ENCODE data around the gene OR5AL1.
"Not testable (repeated sequence)": the region's sequence is repeated elsewhere in the genome, so short reads cannot be mapped to it uniquely, and the experiment has no call there.

The OR5AL1 gene

GRCh38 chr11:56412396-56412795 is at the start of gene OR5AL1:
Gene OR5AL1 (plus strand): TSS chr11:56412696.
- DNase-seq: no peak

DNA sequence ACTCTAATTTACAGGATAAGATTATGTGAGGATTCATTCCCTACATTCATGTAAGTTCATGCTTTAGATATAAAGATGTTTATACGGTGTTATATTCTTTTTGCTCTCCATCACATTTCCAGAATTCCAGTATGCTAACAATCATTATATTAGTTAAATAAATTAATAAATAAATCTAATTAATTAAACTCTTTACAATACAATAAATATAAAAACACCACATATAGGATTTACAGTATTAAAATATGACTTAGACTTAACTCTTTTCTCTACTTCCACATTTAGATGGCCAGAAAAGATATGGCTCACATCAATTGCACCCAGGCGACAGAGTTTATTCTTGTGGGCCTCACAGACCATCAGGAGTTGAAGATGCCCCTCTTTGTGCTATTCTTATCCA is 37.2 kb upstream of the OR5AL1 start, which contains the start of gene OR8U1:
TSS of gene OR8U1 (plus strand) at position 301 of the 400 bp plus-strand sequence. CDS start at position 301, 0 bp downstream.
- DNase-seq: no peak

DNA sequence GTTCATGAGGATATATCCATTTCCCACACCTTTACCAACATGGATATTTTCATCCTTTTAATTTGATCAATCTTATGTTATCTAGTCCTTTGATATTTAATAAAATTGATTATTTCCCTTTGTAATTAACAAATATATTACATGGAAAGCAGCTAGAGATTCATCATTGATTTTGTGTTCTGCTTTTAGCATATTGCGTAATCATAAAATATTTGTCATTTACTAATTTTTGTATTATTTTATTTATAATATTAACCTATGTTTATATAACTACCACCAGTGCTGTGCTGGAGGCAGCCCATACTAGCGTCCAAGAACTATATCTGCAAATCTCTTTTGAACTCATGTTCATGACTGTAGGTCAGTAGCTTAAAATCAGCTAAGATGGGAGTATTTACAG is 32.4 kb upstream of the OR5AL1 start:
- no peak for DNase-seq

DNA sequence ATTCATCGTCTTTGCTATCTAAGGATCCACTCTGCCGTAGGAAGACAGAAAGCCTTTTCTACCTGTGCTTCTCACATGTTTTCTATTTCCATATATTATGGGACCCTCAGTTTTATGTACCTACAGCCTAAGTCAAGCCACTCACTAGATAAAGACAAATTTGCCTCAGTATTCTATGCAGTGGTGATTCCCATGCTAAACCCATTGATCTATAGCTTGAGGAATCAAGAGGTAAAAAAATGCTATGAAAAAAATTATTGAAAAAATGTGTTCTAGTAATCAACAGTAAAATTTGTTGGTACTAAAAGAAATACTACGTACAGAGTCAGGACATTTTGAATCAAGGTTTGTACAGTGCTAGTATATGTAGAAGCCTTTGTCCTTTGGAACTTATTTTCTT is 18.1 kb upstream of the OR5AL1 start:
- DNase-seq: no peak

DNA sequence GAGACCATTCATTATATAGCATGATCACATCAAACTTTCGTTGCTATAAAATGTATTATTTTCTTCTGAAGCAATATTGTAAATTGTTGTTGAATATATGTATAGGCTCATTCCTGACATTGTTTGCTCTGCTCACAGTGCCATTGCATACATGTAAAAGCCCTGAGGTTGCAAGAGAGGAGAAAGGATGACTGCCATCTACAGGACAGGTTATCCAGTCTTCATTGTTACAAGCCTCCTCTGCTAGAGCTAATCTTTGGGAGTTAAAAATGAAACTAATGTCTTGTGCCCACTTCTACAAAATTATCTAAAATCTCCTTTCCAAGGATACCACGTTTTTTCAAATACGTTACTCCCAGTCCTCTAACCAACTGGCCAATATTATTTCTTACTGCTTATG is 16.4 kb upstream of the OR5AL1 start:
- no peak for DNase-seq

DNA sequence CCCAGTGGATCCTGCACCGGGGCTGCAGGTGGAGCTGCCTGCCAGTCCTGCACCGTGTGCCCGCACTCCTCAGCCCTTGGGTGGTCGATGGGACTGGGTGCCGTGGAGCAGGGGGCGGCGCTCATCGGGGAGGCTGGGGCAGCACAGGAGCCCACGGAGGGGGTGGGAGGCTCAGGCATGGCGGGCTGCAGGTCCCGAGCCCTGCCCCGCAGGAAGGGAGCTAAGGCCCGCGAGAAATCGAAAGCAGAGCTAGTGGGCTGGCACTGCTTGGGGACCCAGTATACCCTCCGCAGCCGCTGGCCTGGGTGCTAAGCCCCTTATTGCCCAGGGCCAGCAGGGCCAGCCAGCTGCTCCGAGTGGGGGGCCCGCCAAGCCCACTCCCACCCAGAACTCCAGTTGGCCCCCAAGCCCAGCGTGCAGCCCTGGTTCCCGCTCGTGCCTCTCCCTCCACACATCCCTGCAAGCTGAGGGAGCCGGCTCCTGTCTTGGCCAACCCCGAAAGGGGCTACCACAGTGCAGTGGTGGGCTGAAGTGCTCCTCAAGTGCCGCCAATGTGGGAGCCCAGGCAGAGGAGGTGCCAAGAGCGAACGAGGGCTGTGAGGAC is 10.5 kb upstream of the OR5AL1 start:
- not testable (repeated sequence) for DNase-seq

GRCh38 chr11:56404393-56404792 is 8.1 kb upstream of the OR5AL1 start:
- no peak for DNase-seq

DNA sequence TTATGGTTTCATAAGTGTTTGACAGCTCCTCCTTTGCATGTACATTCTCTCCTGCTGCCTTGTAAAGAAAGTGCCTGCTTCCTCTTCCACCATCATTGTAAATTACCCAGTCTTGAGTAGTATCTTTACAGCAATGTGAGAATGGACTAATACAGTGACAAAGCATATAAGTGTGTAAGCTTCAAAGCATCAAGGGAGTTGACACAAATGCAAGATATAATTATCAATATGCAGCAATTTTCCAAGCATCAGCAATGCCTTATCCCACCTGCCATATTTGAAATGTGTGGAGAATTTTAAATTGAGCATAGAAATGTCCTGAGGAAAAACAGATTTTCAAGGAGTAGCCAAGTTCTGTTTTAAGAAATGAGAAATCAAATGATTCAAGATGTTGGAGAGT is 1.7 kb upstream of the OR5AL1 start:
- no peak for DNase-seq

DNA sequence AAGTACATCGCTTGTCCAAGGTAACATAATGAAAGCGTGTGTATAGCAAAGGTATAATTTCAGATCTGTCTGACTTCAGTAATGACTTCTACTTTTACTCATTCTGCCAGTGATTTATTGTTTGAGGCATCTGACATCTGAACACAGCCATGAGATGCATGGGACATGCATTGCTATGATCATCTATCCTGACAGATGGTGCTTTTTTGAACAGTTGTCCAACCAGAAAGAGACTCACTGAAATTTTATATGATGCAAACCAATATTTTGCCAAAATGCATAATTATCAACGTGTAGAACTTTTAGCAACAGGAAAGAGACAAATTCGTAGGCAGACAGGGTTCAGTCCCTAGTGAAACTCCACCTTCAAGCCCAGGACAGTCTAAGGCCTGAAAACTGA is 41.0 kb downstream of the OR5AL1 start:
- DNase-seq: no peak

- no peak for DNase-seq
Observed at GRCh38 chr11:56457076-56457475, 44.6 kb downstream of the OR5AL1 start.

All from NCI-H510A (cell line).